Activated CD8-positive, alpha-beta memory T cell treated with anti-CD3 and anti-CD28 coated beads, Interleukin-2, amount 50 U/mL, for 1 hour (primary cell): ENCODE measurements around the gene STAT4.

Source experiments
- DNase-seq: peaks from one replicate; pipeline ENCODE4 v3.0.0-alpha.2; 2020; ENCODE audit errors: extremely low read depth

STAT4 gene

GRCh38 chr2:191045141-191045540 is 105.7 kb downstream of the STAT4 start:
- DNase-seq, result no peak

- DNase-seq, result no peak
Observed at GRCh38 chr2:191043438-191043837, 107.4 kb downstream of the STAT4 start.

GRCh38 chr2:191041418-191042161 is 109.2 kb downstream of the STAT4 start:
- no peak for DNase-seq

- no peak for DNase-seq
Observed at GRCh38 chr2:191039616-191040015, 111.2 kb downstream of the STAT4 start.

- DNase-seq, result no peak
Observed at GRCh38 chr2:191038741-191039140, 112.1 kb downstream of the STAT4 start.

- no peak for DNase-seq
Observed at GRCh38 chr2:191038241-191038725, 112.5 kb downstream of the STAT4 start.

GRCh38 chr2:191037351-191037750 is 113.4 kb downstream of the STAT4 start:
- no peak for DNase-seq

GRCh38 chr2:191036363-191036762 is 114.4 kb downstream of the STAT4 start:
- DNase-seq, result no peak

GRCh38 chr2:191032588-191033429 is 118.0 kb downstream of the STAT4 start:
- no peak for DNase-seq

GRCh38 chr2:191031256-191031655 is 119.5 kb downstream of the STAT4 start:
- DNase-seq, result no peak

GRCh38 chr2:191030521-191031154 is 120.2 kb downstream of the STAT4 start:
- DNase-seq, result no peak

GRCh38 chr2:191029280-191029950 is 121.4 kb downstream of the STAT4 start:
- no peak for DNase-seq

GRCh38 chr2:191026377-191026776 is 124.4 kb downstream of the STAT4 start:
- DNase-seq, result no peak

- DNase-seq, result no peak
Observed at GRCh38 chr2:191025135-191025534, 125.7 kb downstream of the STAT4 start.

- DNase-seq, result no peak
Observed at GRCh38 chr2:191023235-191023679, 127.5 kb downstream of the STAT4 start.

GRCh38 chr2:191020742-191021381 is 129.9 kb downstream of the STAT4 start:
- no peak for DNase-seq

- peak; percentile 70 for DNase-seq
Observed at GRCh38 chr2:191020221-191020741, 130.5 kb downstream of the STAT4 start.

GRCh38 chr2:191019376-191019775 is 131.4 kb downstream of the STAT4 start:
- no peak for DNase-seq

- DNase-seq, result no peak
Observed at GRCh38 chr2:191018643-191019119, 132.1 kb downstream of the STAT4 start.

- DNase-seq, result no peak
Observed at GRCh38 chr2:191018048-191018447, 132.7 kb downstream of the STAT4 start.

GRCh38 chr2:191015831-191016230 is 135.0 kb downstream of the STAT4 start:
- DNase-seq, result no peak
